ENCODE measurements around the gene HSD3B7. TPM values are rescaled to one million over a fixed set of nuclear protein-coding genes. Genes with fewer than 3 reads are reported as not detected.
"Not testable (repeated sequence)": the region's sequence is repeated elsewhere in the genome, so short reads cannot be mapped to it uniquely, and the experiment has no call there.

Gene HSD3B7
- total RNA-seq, 1 donor from 2014 or later, result 2.9 TPM

GRCh38 chr16:31005350-31006085 lies 20.5 kb downstream of the HSD3B7 start:
- no peak overlapping the region for H3K27ac Mint-ChIP-seq
- no peak for DNase-seq
- H3K4me3 Mint-ChIP-seq, result no peak overlapping the region
- H3K9me3 Mint-ChIP-seq, result no peaks in the 10 kb centered on the region
- intact Hi-C loops (cut with micrococcal nuclease), result no loop called here
- peaks cover 11% of the 10 kb centered on the region for H3K4me1 Mint-ChIP-seq
- H3K36me3 Mint-ChIP-seq (ENCODE audit: low read depth), result no peaks in the 10 kb centered on the region
- peaks cover 16% of the 10 kb centered on the region for H3K27me3 Mint-ChIP-seq

GRCh38 chr16:31006086-31006385 lies 21.0 kb downstream of the HSD3B7 start:
- Mint-ChIP-seq H3K36me3 (ENCODE audit: low read depth) (no peaks in the 10 kb centered on the region), H3K4me1 (peaks cover 11% of the 10 kb centered on the region), H3K4me3 (no peak overlapping the region), H3K9me3 (no peaks in the 10 kb centered on the region), H3K27me3 (peaks cover 17% of the 10 kb centered on the region), H3K27ac (no peak overlapping the region)
- intact Hi-C loops (cut with micrococcal nuclease), result no loop called here
- no peak for DNase-seq

DNA sequence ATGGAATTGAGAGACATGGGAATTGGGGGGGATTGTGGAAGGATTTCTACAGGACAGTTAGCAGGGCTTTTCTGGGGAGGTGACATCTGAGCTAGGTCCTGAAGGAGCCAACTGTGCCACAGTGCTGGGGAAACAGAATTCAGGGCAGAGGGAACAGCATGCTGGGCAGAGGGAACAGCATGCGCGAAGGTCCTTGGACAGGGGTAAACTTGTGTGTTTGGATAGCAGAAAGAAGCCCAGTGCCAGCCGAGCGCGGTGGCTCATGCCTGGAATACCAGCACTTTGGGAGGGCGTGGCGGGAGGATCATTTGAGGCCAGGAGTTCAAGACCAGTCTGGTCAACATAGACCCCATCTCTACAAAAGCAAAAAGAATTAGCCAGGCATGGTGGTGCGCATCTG lies 21.6 kb downstream of the HSD3B7 start:
- intact Hi-C loops (cut with micrococcal nuclease), result no loop called here
- Mint-ChIP-seq H3K27ac (no peak overlapping the region), H3K36me3 (ENCODE audit: low read depth) (no peaks in the 10 kb centered on the region), H3K27me3 (peaks cover 23% of the 10 kb centered on the region), H3K4me3 (no peak overlapping the region), H3K9me3 (no peaks in the 10 kb centered on the region), H3K4me1 (peaks cover 17% of the 10 kb centered on the region)
- no peak for DNase-seq

- Mint-ChIP-seq H3K27ac (no peak overlapping the region), H3K4me1 (peaks cover 17% of the 10 kb centered on the region)
Measured at GRCh38 chr16:31007684-31008083, 22.7 kb downstream of the HSD3B7 start.

GRCh38 chr16:31008149-31008548 lies 23.1 kb downstream of the HSD3B7 start:
- no peaks in the 10 kb centered on the region for H3K36me3 Mint-ChIP-seq (ENCODE audit: low read depth)
- peaks cover 17% of the 10 kb centered on the region for H3K4me1 Mint-ChIP-seq
- no peak for DNase-seq
- H3K27me3 Mint-ChIP-seq, result peaks cover 36% of the 10 kb centered on the region
- H3K4me3 Mint-ChIP-seq, result no peak overlapping the region
- no peak overlapping the region for H3K27ac Mint-ChIP-seq
- intact Hi-C loops (cut with micrococcal nuclease), result no loop called here
- H3K9me3 Mint-ChIP-seq, result no peaks in the 10 kb centered on the region

More at GRCh38 chr16:31007684-31008083, 22.7 kb downstream of the HSD3B7 start:
- Mint-ChIP-seq H3K4me3 (no peak overlapping the region), H3K36me3 (ENCODE audit: low read depth) (no peaks in the 10 kb centered on the region), H3K9me3 (no peaks in the 10 kb centered on the region), H3K27me3 (peaks cover 32% of the 10 kb centered on the region)
- intact Hi-C loops (cut with micrococcal nuclease), result no loop called here
- no peak for DNase-seq

DNA sequence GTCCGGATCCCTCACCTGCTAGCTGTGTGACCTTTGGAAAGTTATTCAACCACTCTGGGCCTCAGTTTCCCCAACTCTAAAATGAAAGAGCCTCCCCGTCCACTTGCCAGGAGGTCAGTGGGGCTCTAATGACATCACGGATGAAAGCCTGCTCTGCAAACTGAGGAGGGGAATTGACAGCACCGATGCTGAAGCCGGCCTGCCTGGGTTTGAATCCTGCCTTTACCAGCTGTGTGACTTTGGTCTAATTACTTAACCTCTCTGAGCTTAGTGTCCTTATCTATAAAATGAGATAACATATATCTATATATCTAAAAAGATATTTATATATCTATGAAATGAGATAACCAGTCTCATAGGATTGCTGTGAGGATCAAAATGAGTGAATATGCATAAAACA lies 23.5 kb downstream of the HSD3B7 start:
- intact Hi-C loops (cut with micrococcal nuclease), result no loop called here
- Mint-ChIP-seq H3K4me3 (no peak overlapping the region), H3K4me1 (peaks cover 17% of the 10 kb centered on the region), H3K27ac (no peak overlapping the region), H3K9me3 (no peaks in the 10 kb centered on the region), H3K36me3 (ENCODE audit: low read depth) (no peaks in the 10 kb centered on the region), H3K27me3 (peaks cover 39% of the 10 kb centered on the region)
- no peak for DNase-seq

DNA sequence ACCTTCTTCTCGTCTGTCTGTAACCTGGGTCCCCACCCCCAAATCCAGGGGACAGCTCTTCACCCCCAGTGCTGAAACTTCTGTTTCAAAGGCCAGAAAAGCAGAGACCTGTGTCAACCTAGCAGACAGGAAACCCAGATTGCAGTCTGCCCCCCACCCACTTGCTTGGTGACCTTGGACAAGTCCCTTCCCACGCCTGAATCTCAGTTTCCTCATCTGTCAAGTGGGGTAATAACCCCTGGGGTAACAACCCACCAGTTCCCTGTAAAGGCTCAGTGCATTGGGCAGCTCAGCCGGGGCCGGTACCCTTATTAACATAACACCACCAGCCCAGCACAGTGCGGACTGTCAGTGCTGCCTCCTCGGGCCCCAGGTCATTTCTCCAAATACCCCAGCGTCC lies 24.1 kb downstream of the HSD3B7 start:
- H3K4me3 Mint-ChIP-seq, result no peak overlapping the region
- H3K27me3 Mint-ChIP-seq, result peaks cover 42% of the 10 kb centered on the region
- H3K27ac Mint-ChIP-seq, result no peak overlapping the region
- H3K36me3 Mint-ChIP-seq (ENCODE audit: low read depth), result no peaks in the 10 kb centered on the region
- DNase-seq, result no peak
- no peaks in the 10 kb centered on the region for H3K9me3 Mint-ChIP-seq
- H3K4me1 Mint-ChIP-seq, result peaks cover 17% of the 10 kb centered on the region
- intact Hi-C loops (cut with micrococcal nuclease), result no loop called here

DNA sequence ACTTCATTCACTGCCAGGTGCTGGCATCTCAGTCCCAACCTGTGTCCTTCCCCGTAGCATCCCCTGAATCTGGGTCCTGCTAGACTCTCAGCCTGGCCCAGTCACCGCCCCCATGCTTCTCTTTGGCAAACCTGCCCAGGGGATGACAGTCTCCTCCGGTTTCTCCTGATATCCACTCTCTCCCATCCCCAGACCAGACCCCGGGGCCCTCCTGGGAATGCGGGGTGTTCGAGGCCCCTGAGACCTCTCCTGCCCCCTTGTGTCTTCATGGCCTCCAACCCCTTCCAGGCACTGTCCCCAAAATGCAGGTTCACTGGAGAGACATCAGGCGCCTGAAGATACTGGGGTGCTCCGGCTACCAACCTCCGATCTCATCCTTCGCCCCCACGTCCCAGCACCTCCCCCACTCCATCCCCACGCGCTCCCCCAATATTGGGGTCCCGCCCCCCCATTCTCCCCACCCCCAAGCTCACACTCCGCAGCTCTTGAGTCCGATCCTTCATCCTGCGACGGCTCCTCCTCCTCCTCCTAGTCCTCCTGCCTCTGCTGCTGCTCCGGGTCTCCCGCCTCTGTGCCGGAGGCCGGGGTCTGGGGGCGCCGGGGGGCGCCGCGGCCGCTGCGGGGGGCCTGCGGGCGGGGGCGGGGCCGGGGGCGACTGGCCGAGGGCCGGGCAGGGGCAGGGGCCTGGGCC lies 25.0 kb downstream of the HSD3B7 start:
- Mint-ChIP-seq H3K27me3 (peaks cover 45% of the 10 kb centered on the region), H3K4me3 (peak overlapping the region; percentile 58), H3K4me1 (peaks cover 17% of the 10 kb centered on the region), H3K27ac (no peak overlapping the region), H3K9me3 (no peaks in the 10 kb centered on the region), H3K36me3 (ENCODE audit: low read depth) (no peaks in the 10 kb centered on the region)
- intact Hi-C loops (cut with micrococcal nuclease), result no loop called here
- DNase-seq, result no peak

DNA sequence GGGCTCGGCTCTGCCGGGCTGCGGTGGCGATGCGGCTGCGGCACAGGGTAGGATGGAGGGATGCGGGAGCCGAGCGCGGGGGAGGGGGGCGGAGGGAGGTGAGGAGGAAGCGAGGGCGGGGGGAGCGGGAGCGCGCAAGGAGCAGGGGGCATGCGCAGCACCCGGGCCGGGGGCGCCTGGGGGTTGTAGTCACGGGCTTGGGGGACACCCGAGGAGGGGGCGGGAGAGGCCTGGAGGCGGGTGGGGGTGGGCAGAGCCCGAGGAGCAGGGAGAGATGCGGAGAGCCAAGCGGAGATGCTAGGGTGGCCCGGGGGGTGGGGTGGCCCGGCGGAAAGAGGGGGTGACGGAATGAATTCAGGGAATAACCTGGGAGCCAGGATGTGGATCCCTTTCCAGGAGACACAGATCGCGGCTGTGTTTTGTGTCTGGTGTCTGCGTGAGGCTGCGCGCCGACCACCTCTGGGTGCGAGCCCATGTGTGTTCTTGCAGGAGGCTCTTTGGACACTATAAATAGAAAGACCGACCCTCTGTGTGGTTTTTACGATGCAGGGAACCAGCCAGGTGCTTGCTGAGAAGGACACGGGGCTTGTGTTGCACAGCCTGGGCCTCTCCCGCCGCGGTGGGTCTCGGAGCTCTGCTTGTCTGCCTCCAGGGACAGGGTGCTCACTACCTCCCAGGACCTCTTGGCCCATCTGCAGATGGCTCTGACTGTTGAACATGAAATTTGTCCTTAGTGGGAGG lies 25.7 kb downstream of the HSD3B7 start, which contains the start of gene STX1B:
Gene STX1B (minus strand): TSS at position 54 of the 741 bp plus-strand sequence. CDS start 242 bp downstream, outside the sequence.
- intact Hi-C loops (cut with micrococcal nuclease), result no loop called here
- Mint-ChIP-seq H3K4me1 (peaks cover 17% of the 10 kb centered on the region), H3K9me3 (no peaks in the 10 kb centered on the region), H3K4me3 (peak within 1 kb of the TSS; percentile 58), H3K27ac (no peak within 1 kb of the TSS), H3K27me3 (peaks cover 47% of the 10 kb centered on the region), H3K36me3 (ENCODE audit: low read depth) (no peaks in the 10 kb centered on the region)
- peak; percentile 80 for DNase-seq

DNA sequence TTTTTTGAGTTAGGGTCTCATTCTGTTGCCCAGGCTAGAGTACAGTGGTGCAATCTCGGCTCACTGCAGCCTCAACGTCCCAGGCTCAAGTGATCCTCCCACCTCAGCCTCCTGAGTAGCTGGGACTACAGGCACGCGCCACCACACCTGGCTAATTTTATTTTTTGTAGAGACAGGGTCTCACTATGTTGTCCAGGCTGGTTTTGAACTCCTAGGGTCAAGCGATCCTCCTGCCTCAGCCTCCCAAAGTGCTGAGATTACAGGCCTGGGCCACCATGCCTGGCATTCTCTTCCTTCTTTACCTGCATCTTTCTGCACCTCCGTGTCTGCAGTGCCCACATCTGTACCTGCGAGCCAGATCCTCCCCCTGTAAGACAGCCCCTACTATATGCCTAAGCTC lies 26.8 kb downstream of the HSD3B7 start:
- Mint-ChIP-seq H3K4me3 (peak overlapping the region; percentile 27), H3K27me3 (peaks cover 43% of the 10 kb centered on the region), H3K4me1 (peaks cover 17% of the 10 kb centered on the region)
- DNase-seq; H3K9me3 Mint-ChIP-seq; H3K36me3 Mint-ChIP-seq (ENCODE audit: low read depth); H3K27ac Mint-ChIP-seq; intact Hi-C loops (cut with micrococcal nuclease): not testable (repeated sequence)

DNA sequence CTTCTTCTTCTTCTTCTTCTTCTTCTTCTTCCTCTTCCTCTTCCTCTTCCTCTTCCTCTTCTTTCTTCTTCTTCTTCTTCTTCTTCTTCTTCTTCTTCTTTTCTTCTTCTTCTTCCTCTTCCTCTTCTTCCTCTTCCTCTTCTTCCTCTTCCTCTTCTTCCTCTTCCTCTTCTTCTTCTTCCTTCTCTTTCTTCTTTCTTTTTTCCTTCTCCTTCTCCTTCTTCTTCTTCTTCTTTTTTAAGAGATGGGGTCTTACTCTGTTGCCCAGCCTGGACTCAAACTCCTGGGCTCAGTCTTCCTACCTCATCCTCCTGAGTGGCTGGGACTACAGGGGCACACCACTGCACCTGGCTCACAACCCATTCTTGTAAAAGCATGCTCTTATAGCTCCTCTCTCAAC lies 28.3 kb downstream of the HSD3B7 start:
- DNase-seq; intact Hi-C loops (cut with micrococcal nuclease); H3K4me3 Mint-ChIP-seq; H3K27ac Mint-ChIP-seq; H3K36me3 Mint-ChIP-seq (ENCODE audit: low read depth); H3K9me3 Mint-ChIP-seq: not testable (repeated sequence)
- Mint-ChIP-seq H3K27me3 (peaks cover 39% of the 10 kb centered on the region), H3K4me1 (peaks cover 13% of the 10 kb centered on the region)

- Mint-ChIP-seq H3K4me3 (no peak overlapping the region), H3K9me3 (no peaks in the 10 kb centered on the region), H3K36me3 (ENCODE audit: low read depth) (no peaks in the 10 kb centered on the region)
Measured at GRCh38 chr16:31016018-31016417, 31.0 kb downstream of the HSD3B7 start.

GRCh38 chr16:31017756-31018155 lies 32.7 kb downstream of the HSD3B7 start:
- H3K27ac Mint-ChIP-seq; DNase-seq; H3K9me3 Mint-ChIP-seq; intact Hi-C loops (cut with micrococcal nuclease); H3K4me1 Mint-ChIP-seq; H3K36me3 Mint-ChIP-seq (ENCODE audit: low read depth); H3K4me3 Mint-ChIP-seq: not testable (repeated sequence)
- H3K27me3 Mint-ChIP-seq, result peaks cover 15% of the 10 kb centered on the region

More at GRCh38 chr16:31016018-31016417, 31.0 kb downstream of the HSD3B7 start:
- intact Hi-C loops (cut with micrococcal nuclease), result no loop called here
- peaks cover 31% of the 10 kb centered on the region for H3K27me3 Mint-ChIP-seq
- H3K4me1 Mint-ChIP-seq, result peaks cover 6% of the 10 kb centered on the region
- DNase-seq, result no peak
- H3K27ac Mint-ChIP-seq, result no peak overlapping the region

DNA sequence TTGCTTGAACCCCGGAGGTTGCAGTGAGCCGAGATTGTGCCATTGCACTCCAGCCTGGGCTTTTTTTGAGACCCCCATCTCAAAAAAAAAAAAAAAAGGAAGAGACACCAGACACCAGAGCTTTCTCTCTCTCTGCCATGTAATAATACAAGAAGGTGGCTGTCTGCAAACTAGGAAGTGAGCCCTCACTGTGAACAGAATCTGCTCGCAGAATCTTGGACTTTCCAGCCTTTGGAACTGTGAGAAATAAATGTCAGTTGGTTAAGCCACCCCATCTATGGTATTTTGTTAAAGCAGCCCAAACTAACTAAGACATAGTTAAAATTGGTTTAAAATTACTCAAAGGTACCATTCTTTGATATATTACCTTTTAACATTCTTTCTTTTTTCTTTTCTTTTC lies 35.5 kb downstream of the HSD3B7 start:
- Mint-ChIP-seq H3K36me3 (ENCODE audit: low read depth) (no peaks in the 10 kb centered on the region), H3K4me3 (no peak overlapping the region), H3K27me3 (no peaks in the 10 kb centered on the region), H3K4me1 (peaks cover 10% of the 10 kb centered on the region), H3K9me3 (no peaks in the 10 kb centered on the region), H3K27ac (no peak overlapping the region)
- no peak for DNase-seq
- intact Hi-C loops (cut with micrococcal nuclease), result no loop called here
